Activated CD4-positive, alpha-beta T cell treated with anti-CD3 and anti-CD28 coated beads, Interleukin-10, Interleukin-2, amounts not matched to agents 100 ng/mL and 50 ng/mL, durations not matched to agents 16 hours and 8 hours (primary cell): Measurements from ENCODE around the gene THAP12.
A peak's percentile ranks its signal among the peaks of the same experiment; 100 is the strongest.
"Not testable (repeated sequence)": the region's sequence is repeated elsewhere in the genome, so short reads cannot be mapped to it uniquely, and the experiment has no call there.

Source experiments
- DNase-seq: peaks from one replicate; pipeline ENCODE4 v3.0.0-alpha.2; 2020

Gene THAP12

DNA sequence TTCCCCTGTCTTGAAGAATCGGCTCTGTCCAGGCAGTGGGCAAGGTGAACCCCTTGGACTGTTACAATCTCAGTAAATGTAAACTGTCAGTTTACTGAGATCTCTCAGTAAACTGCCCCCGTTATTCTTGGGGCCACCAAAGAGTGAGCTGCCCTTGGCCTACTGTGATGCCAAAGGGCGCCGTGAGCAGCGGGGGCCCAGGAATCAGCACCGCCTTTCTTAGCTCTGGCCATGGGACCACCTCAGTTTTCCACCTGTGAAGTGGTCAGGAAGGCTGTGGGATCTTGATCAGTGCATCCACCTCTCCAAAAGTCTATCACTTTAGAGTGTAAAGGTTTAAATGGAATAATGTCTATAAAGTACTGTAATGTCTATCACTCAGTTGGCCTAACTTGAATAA lies 57.1 kb downstream of the THAP12 start:
- DNase-seq: no peak

DNA sequence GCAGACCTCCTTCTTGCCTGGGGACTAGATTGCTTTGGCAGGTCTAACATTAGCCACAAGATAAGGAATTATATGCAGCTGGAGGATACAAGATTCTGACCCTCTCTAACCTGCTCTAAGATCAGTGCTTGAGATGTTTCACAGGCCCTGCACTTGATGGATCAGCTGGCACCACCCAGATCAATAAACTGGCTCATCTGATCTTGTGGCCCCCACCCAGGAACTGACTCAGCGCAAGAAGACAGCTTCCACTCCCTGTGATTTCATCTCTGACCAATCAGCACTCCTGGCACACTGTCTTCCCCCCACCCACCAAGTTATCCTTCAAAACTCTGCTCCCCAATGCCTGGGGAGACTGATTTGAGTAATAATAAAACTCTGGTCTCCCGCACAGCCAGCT lies 57.6 kb downstream of the THAP12 start:
- DNase-seq: peak; percentile 18

DNA sequence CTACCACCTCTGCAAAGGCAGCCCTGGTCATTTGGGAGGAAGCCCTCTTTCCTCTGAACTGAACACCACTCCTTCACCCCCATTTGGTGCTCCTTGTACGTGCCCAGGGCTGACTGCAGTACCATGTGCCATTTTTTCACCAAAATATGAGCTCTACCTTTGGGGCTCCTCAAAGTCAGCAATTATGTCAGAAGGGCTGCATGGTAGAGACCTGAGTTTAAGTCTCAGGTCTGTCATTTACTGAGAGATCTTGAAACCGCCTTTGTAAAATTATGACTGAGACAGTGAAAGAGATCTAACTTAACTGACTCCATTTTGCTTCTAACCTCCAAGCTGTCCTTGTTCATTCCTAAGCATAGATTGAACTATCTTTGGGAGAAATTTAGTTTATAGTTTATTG lies 58.0 kb downstream of the THAP12 start:
- DNase-seq: no peak

DNA sequence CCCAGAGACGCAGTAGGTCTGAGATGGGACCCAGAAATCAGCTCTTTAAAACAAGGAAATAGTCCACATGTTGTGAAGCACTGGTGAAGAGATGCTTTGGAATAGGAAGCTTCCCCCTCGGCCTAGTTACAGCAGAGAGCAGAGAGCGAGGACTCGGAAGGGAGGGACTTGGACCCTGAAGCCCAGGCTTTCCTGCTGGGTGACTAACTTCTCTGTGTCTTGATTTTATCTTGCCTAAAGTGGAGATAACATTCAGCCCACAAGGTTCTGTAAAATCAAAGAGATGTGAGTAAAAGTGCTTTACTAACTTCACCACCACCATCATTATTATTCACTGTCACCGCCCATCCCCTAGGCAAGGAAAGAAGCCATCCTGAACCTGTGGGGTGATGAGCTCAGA lies 58.4 kb downstream of the THAP12 start:
- peak; percentile 19 for DNase-seq

DNA sequence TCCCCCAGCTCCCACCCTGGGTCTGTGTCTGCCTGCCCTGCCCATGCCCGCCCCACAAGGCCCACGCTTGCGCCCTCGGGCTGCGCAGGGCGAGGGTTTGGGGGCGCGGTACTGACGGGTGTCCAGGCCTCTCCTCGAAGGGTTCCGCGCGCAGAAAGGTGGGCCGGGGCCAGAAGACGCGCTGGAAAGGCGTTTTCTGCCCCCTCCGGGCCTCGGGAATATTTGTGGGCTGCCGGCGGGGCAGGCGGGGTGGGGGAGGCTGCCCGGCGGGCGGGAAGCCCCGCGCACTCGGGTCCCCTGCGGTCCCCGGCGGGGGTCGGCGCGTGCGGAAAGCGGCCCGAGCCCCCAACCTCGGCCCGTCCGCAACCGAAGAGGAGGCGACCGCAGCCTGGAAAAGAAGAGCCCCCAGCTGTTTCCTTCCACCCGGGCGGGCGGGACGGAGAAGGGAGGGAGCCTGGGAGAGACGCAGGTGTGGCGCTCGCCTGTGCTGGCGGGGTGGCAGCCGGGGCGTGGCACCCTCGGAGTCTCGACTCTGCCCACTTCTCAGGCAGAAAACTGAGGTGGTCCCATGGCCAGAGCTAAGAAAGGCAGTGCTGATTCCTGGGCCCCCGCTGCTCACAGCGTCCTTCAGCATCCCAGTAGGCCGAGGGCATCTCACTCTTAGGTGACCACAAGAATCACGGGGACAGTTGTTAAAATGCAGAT lies 59.0 kb downstream of the THAP12 start:
- DNase-seq: no peak

DNA sequence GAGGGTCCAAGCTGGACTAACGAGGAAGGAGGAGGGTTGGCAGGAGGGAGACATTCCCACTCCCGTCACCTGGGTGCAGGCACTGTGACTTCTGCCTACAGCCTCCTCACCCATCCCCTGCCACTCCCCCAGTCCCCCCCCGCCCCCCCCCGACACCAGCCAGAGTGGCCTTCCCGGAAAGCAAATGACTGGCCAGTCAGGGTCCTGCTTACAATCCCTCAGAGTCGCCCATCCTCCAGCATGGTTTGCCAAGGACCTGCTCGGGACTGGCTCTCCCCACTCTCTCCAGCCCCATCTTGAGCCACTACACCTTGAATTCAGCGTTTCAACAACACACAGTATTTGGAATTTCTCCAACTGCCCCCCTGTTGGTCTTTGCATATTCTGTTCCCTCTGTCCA lies 59.6 kb downstream of the THAP12 start:
- DNase-seq: no peak

DNA sequence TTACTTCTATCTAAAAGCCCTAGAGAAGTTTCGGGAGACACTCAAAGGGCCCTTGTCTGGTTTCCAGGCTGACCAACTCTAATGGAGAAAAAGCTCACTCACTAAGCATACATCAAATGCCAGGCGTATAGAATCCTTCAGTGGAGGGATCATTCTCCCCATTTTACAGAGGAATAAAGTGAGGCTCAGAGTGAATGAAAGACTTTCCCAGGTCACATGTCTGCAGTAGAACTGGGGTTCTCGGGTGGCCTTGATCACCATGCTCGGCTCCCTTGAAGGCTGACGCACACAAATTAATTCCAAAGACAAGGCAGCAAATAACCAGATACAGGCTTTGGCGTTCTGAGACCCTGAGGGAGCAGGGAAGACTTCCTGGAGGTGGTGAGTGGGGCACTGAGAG lies 60.0 kb downstream of the THAP12 start:
- no peak for DNase-seq

DNA sequence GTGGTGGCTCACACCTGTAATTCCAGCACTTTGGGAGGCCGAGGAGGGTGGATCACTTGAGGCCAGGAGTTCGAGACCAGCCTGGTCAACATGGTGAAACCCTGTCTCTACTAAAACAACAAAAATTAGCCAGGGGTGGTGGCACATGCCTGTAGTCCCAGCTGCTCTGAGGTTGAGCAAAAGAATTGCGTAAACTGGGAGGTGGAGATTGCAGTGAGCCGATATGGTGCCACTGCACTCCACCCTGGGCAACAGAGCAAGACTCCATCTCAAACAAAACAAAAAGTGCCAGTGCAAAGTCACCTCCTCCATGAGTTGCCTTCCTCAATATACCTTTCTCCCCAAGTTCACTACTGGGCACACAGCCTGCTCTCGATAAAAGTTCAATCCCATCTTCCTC lies 61.1 kb downstream of the THAP12 start:
- DNase-seq: not testable (repeated sequence)

DNA sequence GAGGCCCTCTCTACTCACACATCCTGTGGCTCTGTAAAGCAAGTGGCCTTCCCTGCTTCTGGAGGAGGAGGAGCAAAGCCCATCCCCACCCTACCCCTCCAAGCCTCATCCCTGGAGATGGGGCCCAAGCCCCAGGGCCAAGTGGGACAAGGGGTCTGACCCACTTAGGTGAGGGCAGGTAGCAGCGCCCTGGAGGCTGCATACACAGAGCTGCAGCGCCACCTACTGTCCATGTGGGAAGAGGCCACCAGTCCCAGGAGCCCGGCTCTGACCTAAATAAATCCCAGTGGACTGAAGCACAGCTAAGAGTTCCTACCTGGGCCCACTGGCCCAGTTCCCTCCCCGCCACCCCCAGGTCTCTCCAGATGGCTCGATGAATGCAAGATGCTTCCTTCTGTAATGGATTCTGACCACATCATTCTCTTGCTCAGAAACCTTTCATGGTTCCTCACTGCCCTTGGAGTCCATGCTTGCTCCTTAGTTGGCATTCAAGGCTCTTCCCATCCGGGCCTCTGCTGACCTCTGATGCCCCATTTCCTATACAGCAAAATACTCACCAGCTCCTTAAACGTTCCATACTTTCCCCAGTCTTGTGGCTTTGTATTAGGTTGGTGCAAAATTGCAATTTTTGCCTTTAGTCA lies 62.1 kb downstream of the THAP12 start:
- DNase-seq: peak; percentile 84

DNA sequence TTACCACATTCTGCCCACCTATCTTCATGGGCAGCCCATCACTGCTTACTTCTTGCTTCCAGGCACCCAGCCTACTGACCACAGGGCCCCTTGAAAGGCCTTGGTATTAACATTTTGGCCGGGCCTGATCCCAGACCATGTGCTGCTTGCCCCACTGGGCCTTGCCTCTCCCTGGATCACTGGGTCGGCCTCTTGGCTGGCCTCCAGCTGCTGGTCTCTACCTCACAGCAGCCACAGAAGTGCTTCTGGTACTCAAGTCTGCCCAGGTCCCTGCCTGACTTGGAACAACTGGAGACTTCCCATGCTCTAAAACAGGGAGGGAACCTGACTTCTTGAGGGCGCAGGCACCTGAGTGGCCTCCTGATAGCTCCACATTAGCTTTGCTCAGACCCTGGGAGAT lies 63.6 kb downstream of the THAP12 start:
- DNase-seq: no peak

DNA sequence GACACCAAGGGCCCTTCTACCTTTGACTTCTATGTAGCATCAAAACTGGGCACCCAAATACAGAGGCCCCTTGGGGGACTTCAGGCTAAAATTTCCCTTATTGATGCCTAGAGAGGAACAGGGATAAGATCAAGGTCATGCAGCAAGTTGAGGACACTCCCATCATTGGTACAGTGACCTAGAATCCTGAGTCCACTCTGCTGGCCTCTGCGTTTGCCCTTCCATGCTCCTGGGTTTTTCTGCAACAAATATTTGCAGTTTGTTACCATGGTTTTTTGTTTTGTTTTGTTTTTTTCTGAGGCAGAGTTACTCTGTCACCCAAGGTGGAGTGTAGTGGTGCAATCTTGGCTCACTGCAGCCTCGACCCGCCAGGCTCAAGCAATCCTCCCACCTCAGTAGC lies 64.2 kb downstream of the THAP12 start:
- DNase-seq: no peak

DNA sequence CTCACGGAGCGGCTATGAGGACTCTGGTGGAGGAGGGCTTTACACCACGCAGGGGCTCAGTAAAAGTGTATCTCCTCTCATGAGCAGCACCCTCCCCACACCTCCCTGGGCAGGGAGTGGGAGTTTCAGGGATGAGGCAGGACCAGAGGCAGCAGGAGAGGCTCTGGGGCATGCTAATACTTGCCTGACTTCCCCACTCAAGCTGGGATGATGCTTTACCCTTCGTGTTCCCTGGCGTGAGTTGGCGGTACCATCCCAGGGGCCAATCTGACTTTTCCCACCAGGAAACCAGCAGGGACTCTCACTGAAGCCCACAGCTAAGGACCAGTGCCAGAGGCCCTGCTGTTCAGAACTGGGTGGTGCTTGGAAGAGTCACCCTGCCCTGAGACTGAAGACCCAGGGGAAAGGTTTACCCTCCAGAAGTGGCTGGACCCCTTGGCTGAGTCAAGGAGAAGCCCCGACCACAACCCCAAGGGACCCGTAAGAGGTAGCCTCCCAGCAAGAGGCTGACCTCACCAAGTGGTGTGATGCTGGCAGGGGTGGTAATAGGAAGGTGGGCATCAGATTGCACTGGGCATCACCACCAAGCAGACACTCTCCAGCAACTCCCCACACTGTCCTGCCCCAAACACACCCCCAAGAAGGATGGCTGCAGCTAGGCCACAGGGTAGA lies 65.6 kb downstream of the THAP12 start:
- DNase-seq: no peak

DNA sequence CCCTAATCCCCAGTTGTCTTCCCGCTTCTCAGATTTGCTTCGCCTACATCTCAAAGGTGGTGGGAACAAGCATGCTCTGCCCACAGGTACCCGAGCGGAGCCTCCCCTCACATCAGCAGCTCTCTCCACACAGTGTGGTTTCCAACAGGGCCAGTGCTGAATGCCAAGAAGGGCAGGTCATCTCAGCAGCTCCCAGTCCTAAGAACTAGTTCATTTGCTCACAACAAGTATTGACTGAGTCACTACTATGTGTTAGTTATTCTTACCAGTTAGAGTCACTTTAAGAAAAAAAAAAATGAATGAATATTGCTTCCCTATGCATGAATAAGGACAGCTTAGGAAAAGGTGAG lies 66.2 kb downstream of the THAP12 start:
- DNase-seq: no peak

DNA sequence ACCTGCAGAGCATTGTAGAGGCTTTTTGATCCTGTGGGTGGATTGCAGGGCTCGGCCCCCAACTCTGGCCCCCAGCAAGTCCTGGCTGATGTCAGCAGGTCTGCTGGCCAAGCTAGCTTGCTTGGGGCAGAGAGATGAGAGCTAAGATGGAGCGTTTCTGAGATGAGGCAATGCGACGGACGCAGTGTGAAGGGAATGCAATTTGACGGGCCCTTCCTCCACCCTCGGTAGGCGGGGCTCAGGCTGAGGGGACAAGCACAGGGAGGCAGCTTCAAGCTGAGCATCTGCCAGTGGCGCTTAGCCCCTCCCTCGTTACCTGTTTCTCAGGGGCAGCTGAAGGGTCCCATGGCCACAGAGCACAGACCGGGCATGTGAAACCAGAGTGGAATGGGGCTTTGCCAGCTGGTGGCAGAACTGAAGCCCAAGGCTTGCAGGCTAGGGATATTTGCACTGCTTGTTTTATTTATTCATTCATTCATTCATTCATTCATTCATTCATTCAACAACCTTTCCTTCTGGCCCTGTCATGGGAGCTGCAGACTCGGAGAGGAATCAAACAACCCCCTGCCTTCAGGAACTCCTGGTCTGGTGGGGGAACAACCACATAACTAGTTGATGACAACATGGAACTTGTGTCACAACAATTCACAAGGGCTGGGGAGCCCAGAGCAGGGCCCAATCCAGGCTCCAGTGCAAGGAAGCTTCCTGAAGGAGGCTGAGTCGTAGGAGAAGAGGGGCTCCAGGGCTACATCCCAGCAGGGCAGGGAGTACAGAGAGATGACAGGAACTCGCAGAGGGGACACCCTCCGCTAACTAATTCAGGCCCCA lies 66.8 kb downstream of the THAP12 start:
- DNase-seq: no peak

DNA sequence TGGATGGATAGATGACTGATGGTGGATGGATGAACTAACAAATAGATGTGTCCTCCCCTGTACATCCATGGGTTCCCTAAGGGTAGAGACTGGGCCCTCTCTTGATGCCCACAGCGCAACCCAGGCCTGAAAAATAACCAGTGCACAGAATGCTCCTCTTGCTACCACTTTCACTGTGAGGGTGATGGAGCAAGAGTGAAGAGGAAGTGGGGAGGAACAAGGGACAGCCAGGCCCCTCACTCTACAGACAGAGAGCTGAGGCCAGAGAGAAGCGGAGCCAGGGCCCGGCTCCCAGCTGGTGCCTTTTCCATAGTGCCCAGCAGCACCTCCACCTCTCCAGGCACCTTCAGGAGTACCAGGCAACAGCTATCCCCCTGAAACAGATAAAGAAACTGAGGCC lies 67.7 kb downstream of the THAP12 start:
- DNase-seq: no peak

DNA sequence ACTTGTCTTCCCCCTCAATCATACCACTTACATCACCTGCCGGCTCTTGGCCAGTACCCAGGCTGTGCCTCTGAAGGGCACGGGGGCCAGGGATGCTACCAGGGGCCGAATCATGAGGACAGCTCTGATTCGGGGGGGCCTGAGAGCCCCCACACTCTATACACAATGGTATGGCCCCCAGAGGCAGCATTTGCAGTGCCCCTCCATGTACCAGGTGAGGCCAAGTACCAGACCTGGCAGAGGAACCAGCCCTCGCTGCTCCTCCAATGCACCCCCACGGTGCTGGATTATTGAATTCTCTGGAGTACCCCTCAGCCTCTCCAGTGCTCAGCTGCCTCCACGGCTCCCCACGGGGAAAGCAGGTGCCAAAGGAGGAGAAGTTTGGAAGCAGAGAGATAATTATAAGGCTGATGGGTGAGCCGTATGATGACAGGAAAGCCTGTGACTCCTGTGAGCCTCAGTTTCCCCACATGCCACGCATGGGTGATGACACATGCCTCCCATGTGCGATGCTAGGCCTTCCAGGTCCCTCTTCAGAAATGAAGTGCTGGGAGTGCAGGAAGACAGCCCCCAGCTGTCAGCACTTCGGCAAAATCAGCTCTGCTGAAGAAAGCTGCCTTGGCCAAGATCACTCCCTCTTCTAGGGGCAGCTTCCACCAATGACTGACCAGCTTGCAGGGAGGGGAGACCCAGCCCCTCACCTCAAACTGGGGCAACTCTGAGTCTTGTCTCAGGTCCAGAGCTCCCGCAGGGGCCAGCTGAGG lies 69.9 kb downstream of the THAP12 start:
- no peak for DNase-seq

DNA sequence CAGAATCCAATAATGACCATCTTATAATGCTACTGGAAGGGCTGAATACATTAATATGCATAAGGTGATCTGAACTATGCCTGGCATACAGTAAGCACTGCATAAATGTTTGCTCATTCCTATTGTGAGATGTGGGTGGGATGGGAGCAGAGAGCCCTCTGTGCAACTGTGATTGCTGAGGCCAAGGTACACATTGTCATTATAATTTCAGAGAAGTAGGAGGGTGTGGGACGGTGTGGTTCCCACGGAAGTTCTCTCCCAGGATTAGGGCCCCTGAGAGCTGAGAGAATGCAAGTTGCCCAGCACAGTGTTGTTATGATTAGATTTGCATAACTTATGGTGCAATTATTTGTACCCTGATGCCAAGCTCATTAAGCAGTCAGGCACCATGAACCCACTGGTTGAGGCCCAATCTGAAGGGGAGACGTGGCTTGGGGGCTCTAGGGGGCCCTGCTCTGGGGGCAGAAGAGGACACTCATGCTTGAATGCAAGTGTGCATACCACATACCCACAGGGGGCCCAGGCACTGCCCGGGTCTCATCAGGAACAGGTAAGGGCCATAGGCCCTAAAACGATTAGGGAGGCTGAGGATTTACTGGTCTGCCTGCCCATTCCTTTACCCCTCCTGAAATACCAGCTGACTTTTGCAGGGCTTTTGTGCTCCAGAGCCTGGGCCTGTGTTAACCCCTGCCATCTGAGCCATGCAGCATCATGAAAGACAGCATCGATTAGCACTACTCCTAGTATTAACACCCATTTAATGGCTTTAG lies 72.8 kb downstream of the THAP12 start:
- no peak for DNase-seq

DNA sequence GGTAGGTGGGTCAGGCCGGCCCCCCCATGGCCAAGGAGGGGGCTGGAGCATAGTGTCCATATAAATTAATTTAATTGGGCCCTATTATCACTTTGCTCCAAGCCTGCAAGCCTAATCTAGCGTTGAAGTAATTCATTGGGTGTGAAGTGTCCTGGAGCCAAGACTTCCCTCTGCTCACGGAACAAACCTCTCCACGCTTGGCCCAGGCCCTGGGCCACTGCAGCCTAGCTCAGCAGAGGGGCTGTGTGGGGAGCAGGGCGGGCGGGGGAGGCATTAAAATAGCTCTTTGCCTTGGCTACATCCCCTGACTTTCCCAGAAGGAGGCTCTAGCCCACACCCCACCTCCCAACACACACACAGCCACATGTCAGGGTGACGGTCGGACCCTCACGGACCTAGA lies 73.5 kb downstream of the THAP12 start:
- no peak for DNase-seq

DNA sequence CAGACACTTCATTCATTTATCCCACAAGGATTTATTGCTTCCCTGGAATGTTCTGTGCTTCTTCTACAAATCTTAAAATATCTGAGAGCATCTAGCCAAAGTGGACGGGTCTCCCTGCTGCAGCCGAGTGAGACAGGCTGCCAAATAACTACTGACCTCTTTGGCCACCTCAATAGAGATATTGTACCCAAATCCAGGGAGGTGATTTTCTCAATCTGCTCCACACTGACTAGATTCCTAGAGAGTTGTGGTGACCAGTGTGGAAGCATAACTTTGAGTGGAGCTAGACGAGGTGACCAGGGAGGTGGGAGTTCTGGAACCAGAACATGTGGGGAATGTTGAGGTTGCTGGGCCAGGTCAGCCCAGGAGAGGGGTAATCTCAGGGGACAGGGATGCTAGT lies 77.5 kb downstream of the THAP12 start:
- DNase-seq: no peak

DNA sequence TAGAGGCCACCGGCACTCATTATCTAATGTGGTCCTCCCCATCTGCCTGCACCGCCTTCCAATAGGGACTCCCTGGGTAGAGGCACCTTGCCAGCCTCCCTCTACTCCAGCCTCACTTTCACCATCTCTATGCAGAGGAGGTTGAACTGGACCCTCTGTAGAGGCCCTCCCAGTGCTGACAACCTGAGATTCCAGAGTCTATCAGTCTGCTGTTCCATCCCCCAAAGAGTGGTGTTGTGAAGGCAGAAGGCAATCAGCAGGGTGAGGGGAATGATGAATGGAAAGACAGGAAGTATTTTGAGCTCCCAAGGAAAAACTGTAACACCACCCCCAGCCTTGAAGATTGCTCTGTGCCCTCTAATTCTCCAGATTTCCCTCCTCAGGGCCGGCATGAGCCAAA lies 77.9 kb downstream of the THAP12 start:
- no peak for DNase-seq
